GM23248 (cell line): ENCODE measurements around the gene VAMP5.

Experiments
- EZH2 ChIP-seq: fragments of 200-600 bp; sonication (generic); IDR thresholded peaks from 2 replicates; pipeline ENCODE4 v1.6.1; 2018; ENCODE audit warnings: antibody characterized with exemption, mild to moderate bottlenecking; ENCODE audit not compliant: insufficient read depth, poor library complexity, severe bottlenecking
- EZH2phosphoT487 ChIP-seq: fragments of 200-600 bp; sonication (generic); IDR thresholded peaks from 2 replicates; pipeline ENCODE4 v1.6.1; 2018; ENCODE audit warnings: antibody characterized with exemption, moderate library complexity, mild to moderate bottlenecking, low read depth; ENCODE audit not compliant: insufficient read depth

- TF ChIP-seq EZH2: no peak
- no peak for TF ChIP-seq EZH2phosphoT487
Observed at GRCh38 chr2:85607268-85608215, 23.3 kb downstream of the VAMP5 start.
